K562 (cell line): ENCODE data around the gene ARHGEF25. TPM values are rescaled to one million over a fixed set of nuclear protein-coding genes. Genes with fewer than 3 reads are reported as not detected.

ENCODE experiments used
- ATAC-seq: fragments of 200-7000 bp; cut with Tn5 transposase; 3 replicates; pipeline ENCODE4 v1.9.1; 2020; ENCODE audit warnings: moderate library complexity
- BruUV-seq: library from RNA; stranded (reverse); fragments of 400-500 nt; replicated peaks from 2 replicates; lab custom pipeline; 2021; lab: Mats Ljungman, UMichigan
- CTCF ChIA-PET: fragments of 300-600 bp; formaldehyde crosslinking; extraction: SDS; loops from one replicate; lab custom pipeline; 2021; ENCODE audit warnings: low intra/inter-chr PET ratio; lab: Yijun Ruan, JAX
- POLR2A ChIA-PET: fragments of 300-600, 350-650 bp; sonication (Branson Sonifier 250); formaldehyde crosslinking; extraction: SDS; loops from one replicate; lab custom pipeline; 2021; ENCODE audit warnings: antibody characterized with exemption, inconsistent platforms; lab: Yijun Ruan, JAX
- DNase-seq, 4 experiments: peaks; one replicate each; pipeline versions ENCODE4 v3.0.0 to v3.0.0-alpha.2; 2011 to 2018; ENCODE audit warnings: low spot score in 3 of 4, mixed read lengths in 3 of 4; ENCODE audit errors: extremely low read depth in 1 of 4
- FAIRE-seq: peaks from 2 replicates; lab custom pipeline; 2011; peaks lifted over from hg19 to GRCh38; lab: Jason Lieb, UNC
- H2AFZ ChIP-seq: 2 replicates; pipeline ENCODE4 v1.6.0; 2011; ENCODE audit warnings: low read depth, low read length, control low read depth, inconsistent platforms
- H3K27ac ChIP-seq: fragments of 200-600 bp; 3 replicates; pipeline ENCODE4 v1.8.0; 2011; ENCODE audit warnings: low read depth, mild to moderate bottlenecking, control low read depth, inconsistent platforms, low read length, moderate library complexity, mixed read lengths; ENCODE audit errors: extremely low read depth
- H3K27me3 ChIP-seq, 2 experiments: fragments of 300-600 bp in 1 of 2; 2 replicates in 1 of 2; 3 replicates in 1 of 2; pipeline versions ENCODE4 v1.6.0 to v1.8.0; 2011; ENCODE audit warnings: inconsistent platforms in 2 of 2, low read length in 2 of 2, mild to moderate bottlenecking in 1 of 2, mixed read lengths in 1 of 2, moderate library complexity in 1 of 2; ENCODE audit not compliant: control insufficient read depth in 2 of 2, insufficient read depth in 2 of 2
- H3K36me3 ChIP-seq: fragments of 300-600 bp; 3 replicates; pipeline ENCODE4 v1.8.0; 2011; ENCODE audit warnings: mild to moderate bottlenecking, low read length, inconsistent platforms; ENCODE audit not compliant: control insufficient read depth, insufficient read depth
- H3K4me1 ChIP-seq, 2 experiments: fragments of 200-600 bp in 1 of 2; replicated peaks in 1 of 2; 2 replicates in 1 of 2; 3 replicates in 1 of 2; pipeline versions ENCODE4 v1.5.1 to v1.8.0; 2011; ENCODE audit warnings: inconsistent platforms in 2 of 2, low read length in 2 of 2, mild to moderate bottlenecking in 1 of 2, mixed read lengths in 1 of 2, moderate library complexity in 1 of 2; ENCODE audit not compliant: control insufficient read depth in 2 of 2, insufficient read depth in 2 of 2
- H3K4me2 ChIP-seq: 2 replicates; pipeline ENCODE4 v1.6.1; 2011; ENCODE audit warnings: low read length, control low read depth, inconsistent platforms, mixed read lengths; ENCODE audit not compliant: insufficient read depth
- H3K4me3 ChIP-seq: fragments of 200-600 bp; sonication (generic), shearing (Covaris generic); 2 replicates; pipeline ENCODE4 v1.5.1; 2016; ENCODE audit warnings: control low read depth, inconsistent platforms
- H3K79me2 ChIP-seq: fragments of 200-600 bp; 3 replicates; pipeline ENCODE4 v1.8.0; 2011; ENCODE audit warnings: low read length, inconsistent platforms; ENCODE audit not compliant: control insufficient read depth, insufficient read depth
- H3K9ac ChIP-seq, 2 experiments: 2 replicates each; pipeline versions ENCODE4 v1.6.0 to v1.6.1; 2011; ENCODE audit warnings: low read depth in 2 of 2, low read length in 2 of 2, control low read depth in 1 of 2, inconsistent platforms in 1 of 2, mild to moderate bottlenecking in 1 of 2, mixed read lengths in 1 of 2; ENCODE audit not compliant: insufficient read depth in 1 of 2
- H3K9me1 ChIP-seq: one replicate; pipeline ENCODE4 v1.6.0; 2011; ENCODE audit warnings: inconsistent platforms, mild to moderate bottlenecking, low read length, moderate library complexity; ENCODE audit not compliant: control insufficient read depth, insufficient read depth
- H3K9me3 ChIP-seq: replicated peaks from 2 replicates; pipeline ENCODE4 v1.5.1; 2011; ENCODE audit warnings: low read depth, low read length, inconsistent platforms; ENCODE audit not compliant: control insufficient read depth, insufficient read depth
- H4K20me1 ChIP-seq: replicated peaks from 2 replicates; pipeline ENCODE4 v1.6.1; 2011; ENCODE audit warnings: low read length, inconsistent platforms, mixed read lengths; ENCODE audit not compliant: control insufficient read depth, insufficient read depth
- EHMT2 ChIP-seq: fragments of 450-650 bp; IDR thresholded peaks from 2 replicates; pipeline ENCODE4 v1.6.1; 2018; ENCODE audit warnings: antibody characterized with exemption
- EP300 ChIP-seq: IDR thresholded peaks from 2 replicates; pipeline ENCODE4 v1.6.1; 2012; ENCODE audit warnings: low read length, improper control_type of control experiment
- MITF ChIP-seq: IDR thresholded peaks from 2 replicates; pipeline ENCODE4 v1.6.1; 2014; ENCODE audit warnings: antibody characterized with exemption
- MLX ChIP-seq, 2 experiments: fragments of 450-650 bp in 1 of 2; sonication (generic) in 1 of 2; formaldehyde crosslinking; conservative IDR thresholded peaks; 2 replicates each; pipeline versions ENCODE4 v1.4.0 to v1.8.1; 2020 to 2022; ENCODE audit warnings: mild to moderate bottlenecking in 1 of 2, missing genetic modification reagents in 1 of 2
- PTRF ChIP-seq: fragments of 450-650 bp; IDR thresholded peaks from 2 replicates; pipeline ENCODE4 v1.6.1; 2016; ENCODE audit warnings: mild to moderate bottlenecking, missing genetic modification characterization, missing compliant biosample characterization
- STAG1 ChIP-seq: sonication (generic); formaldehyde crosslinking; IDR thresholded peaks from 2 replicates; pipeline ENCODE4 v1.5.0; 2020; ENCODE audit warnings: missing genetic modification reagents, borderline replicate concordance
- VEZF1 ChIP-seq: fragments of 200-800 bp; sonication (Bioruptor generic); IDR thresholded peaks from 2 replicates; pipeline ENCODE4 v1.6.1; 2017; ENCODE audit warnings: missing genetic modification characterization, missing compliant biosample characterization
- ZNF311 ChIP-seq: fragments of 250-450 bp; sonication (Bioruptor Pico); IDR thresholded peaks from 2 replicates; pipeline ENCODE4 v1.4.0; 2020; ENCODE audit warnings: mild to moderate bottlenecking, moderate library complexity
- ZNF766 ChIP-seq: fragments of 200-800 bp; sonication (Bioruptor generic); conservative IDR thresholded peaks from 2 replicates; pipeline ENCODE4 v1.6.1; 2016; ENCODE audit warnings: missing genetic modification characterization, missing compliant biosample characterization
- WGBS: fragments of 100-300 bp; shearing (Covaris generic); methylation state at CpG from one replicate; pipeline ENCODE4 v1.1.6; 2016; ENCODE audit warnings: low coverage, mixed read lengths; ENCODE audit not compliant: insufficient coverage; ENCODE audit errors: missing lambda C conversion rate; 5-methylcytosine and 5-hydroxymethylcytosine counted together
- in situ Hi-C: fragments of 300-500 bp; cut with MboI; formaldehyde crosslinking; loops from 4 replicates; pipeline ENCODE4 v1.15.0; 2018; ENCODE audit warnings: inconsistent platforms, mixed read lengths
- intact Hi-C: fragments of 100-400 bp; cut with micrococcal nuclease; formaldehyde crosslinking; loops from 2 replicates; pipeline ENCODE4 v1.14.2; 2022
- polyA plus RNA-seq, 8 experiments: library from polyadenylated mRNA; depleted of rRNA in 4 of 8; stranded (reverse) in 5 of 8; unstranded in 3 of 8; fragments of >200 nt; fragmentation: Nextera tagmentation in 2 of 8; fragmentation: Illumina TruSeq in 1 of 8; extraction: Ambion mirVana in 2 of 8; extraction: Trizol in 1 of 8; gene quantifications; 2 replicates each; pipeline versions ENCODE4 v1.2.1 to v1.2.3, GENCODE V29; 2011 to 2014; ENCODE audit warnings: inconsistent platforms in 1 of 8, missing spikeins in 1 of 8
- total RNA-seq, 7 experiments: library from RNA; depleted of rRNA in 6 of 7; stranded (reverse); fragments of >200 nt in 6 of 7; fragmentation: Illumina TruSeq in 2 of 7; extraction: Trizol in 2 of 7; gene quantifications; 2 replicates each; pipeline versions ENCODE4 v1.2.1 to v1.2.3, GENCODE V29; 2011 to 2021; ENCODE audit warnings: low replicate concordance in 1 of 7

ARHGEF25 gene
- total and polyA plus RNA-seq, 9 of the 15 experiments (the other 6 are each of a cell fraction or from before 2014, with no cell fraction given) = 0.13 to 17.3 (median 11.6) TPM

GRCh38 chr12:57618966-57619433 lies 7.8 kb downstream of the ARHGEF25 start:
- H3K79me2 ChIP-seq = no peaks in the 10 kb centered on the region
- peaks cover under 1% of the 10 kb centered on the region for H3K9me1 ChIP-seq
- peak overlapping the region in 1 of 2 experiments; percentile 13; a peak in 1 of 4 replicates for H3K9ac ChIP-seq
- H3K27ac ChIP-seq = no peak overlapping the region
- peaks cover 37 to 46% of the 10 kb centered on the region in 2 experiments for H3K4me1 ChIP-seq
- no peak overlapping the region for H3K4me3 ChIP-seq
- ATAC-seq = no peak
- in situ Hi-C loops = no loop called here
- peaks cover 16% of the 10 kb centered on the region; the same call in 2 of the 3 replicates for H3K36me3 ChIP-seq
- WGBS = 62% methylated on average over 12 of the region's 16 CpGs
- no TSS peak for BruUV-seq
- POLR2A ChIA-PET = interaction anchor here (1.3 kb wide), 1 partner anchor 99 kb away, joined by 6 read pairs; the partner anchor contains the start of gene DDIT3
- intact Hi-C loops = no loop called here
- no peak overlapping the region for H2AFZ ChIP-seq
- H3K27me3 ChIP-seq = no peaks in the 10 kb centered on the region
- CTCF ChIA-PET = no interaction called here
- TF ChIP-seq EHMT2 (no peak), ZNF311 (CRISPR knock-in tag) (no peak), EP300 (no peak), MLX (CRISPR knock-in tag; conservative IDR thresholded peaks at IDR 0.05) (no peak), ZNF766 (CRISPR knock-in tag) (no peak), PTRF (tag) (no peak), VEZF1 (no peak), STAG1 (CRISPR knock-in tag) (no peak), MITF (no peak)
- H4K20me1 ChIP-seq = no peaks in the 10 kb centered on the region
- DNase-seq = no peak
- no peaks in the 10 kb centered on the region for H3K9me3 ChIP-seq
- no peak for FAIRE-seq
- H3K4me2 ChIP-seq = no peak overlapping the region
